Amygdala (tissue), 56 donors: ENCODE results near the gene MYBPHL.

Source experiments
- DNase-seq, 56 donors: peaks; one replicate each; lab custom pipeline; 2025; lab: John Stamatoyannopoulos, UW

Gene MYBPHL

GRCh38 chr1:109282497-109282951 is 24.3 kb downstream of the MYBPHL start:
- no peak for DNase-seq

- DNase-seq = peak in 7 of 56 donors; percentile 29 to 54 (median 37)
Observed at GRCh38 chr1:109281680-109282496, 24.9 kb downstream of the MYBPHL start.

- DNase-seq = no peak
Observed at GRCh38 chr1:109280862-109281261, 25.9 kb downstream of the MYBPHL start.

GRCh38 chr1:109279615-109280278 is 27.1 kb downstream of the MYBPHL start:
- no peak for DNase-seq

- peak in 51 of 56 donors; percentile 19 to 88 (median 69) for DNase-seq
Observed at GRCh38 chr1:109277434-109278204, 29.2 kb downstream of the MYBPHL start.

GRCh38 chr1:109275706-109276345 is 31.0 kb downstream of the MYBPHL start:
- DNase-seq = no peak

- peak in 5 of 56 donors; percentile 29 to 46 (median 38) for DNase-seq
Observed at GRCh38 chr1:109274533-109275476, 32.0 kb downstream of the MYBPHL start.

GRCh38 chr1:109273570-109274288 is 33.1 kb downstream of the MYBPHL start:
- no peak for DNase-seq

- DNase-seq = no peak
Observed at GRCh38 chr1:109272831-109273547, 33.8 kb downstream of the MYBPHL start.

GRCh38 chr1:109272021-109272799 is 34.6 kb downstream of the MYBPHL start:
- DNase-seq = no peak

GRCh38 chr1:109271458-109271857 is 35.4 kb downstream of the MYBPHL start:
- no peak for DNase-seq

GRCh38 chr1:109270623-109271317 is 36.0 kb downstream of the MYBPHL start:
- DNase-seq = no peak

GRCh38 chr1:109269981-109270622 is 36.7 kb downstream of the MYBPHL start:
- no peak for DNase-seq

- no peak for DNase-seq
Observed at GRCh38 chr1:109269212-109269980, 37.4 kb downstream of the MYBPHL start.
